Measurements from ENCODE around the gene AUH.

The AUH gene

DNA sequence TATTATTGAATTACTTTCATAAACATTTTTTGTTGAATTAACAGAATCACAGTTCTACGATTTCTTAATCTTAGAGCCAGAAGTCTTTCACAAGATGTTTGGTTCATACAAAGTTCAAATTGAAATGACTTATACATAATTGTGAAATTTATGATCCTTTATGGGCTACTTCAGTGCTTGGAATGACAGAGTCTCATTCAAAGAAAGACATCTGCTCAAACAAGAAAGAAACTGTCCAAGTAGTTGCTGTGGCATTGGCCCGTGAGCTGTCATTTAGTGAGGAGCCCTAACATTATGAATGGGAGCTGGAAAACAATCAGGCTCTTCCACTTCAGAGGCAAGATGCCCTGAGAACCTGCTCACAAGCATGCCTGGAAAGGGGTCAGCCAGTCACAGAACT is 63.4 kb downstream of the AUH start:
- DNase-seq (ENCODE audit: low read depth): no peak
- TF ChIP-seq, protein P1, sequence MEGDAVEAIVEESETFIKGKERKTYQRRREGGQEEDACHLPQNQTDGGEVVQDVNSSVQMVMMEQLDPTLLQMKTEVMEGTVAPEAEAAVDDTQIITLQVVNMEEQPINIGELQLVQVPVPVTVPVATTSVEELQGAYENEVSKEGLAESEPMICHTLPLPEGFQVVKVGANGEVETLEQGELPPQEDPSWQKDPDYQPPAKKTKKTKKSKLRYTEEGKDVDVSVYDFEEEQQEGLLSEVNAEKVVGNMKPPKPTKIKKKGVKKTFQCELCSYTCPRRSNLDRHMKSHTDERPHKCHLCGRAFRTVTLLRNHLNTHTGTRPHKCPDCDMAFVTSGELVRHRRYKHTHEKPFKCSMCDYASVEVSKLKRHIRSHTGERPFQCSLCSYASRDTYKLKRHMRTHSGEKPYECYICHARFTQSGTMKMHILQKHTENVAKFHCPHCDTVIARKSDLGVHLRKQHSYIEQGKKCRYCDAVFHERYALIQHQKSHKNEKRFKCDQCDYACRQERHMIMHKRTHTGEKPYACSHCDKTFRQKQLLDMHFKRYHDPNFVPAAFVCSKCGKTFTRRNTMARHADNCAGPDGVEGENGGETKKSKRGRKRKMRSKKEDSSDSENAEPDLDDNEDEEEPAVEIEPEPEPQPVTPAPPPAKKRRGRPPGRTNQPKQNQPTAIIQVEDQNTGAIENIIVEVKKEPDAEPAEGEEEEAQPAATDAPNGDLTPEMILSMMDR (conservative IDR thresholded peaks at IDR 0.05; ENCODE audit: low read depth, low read length): no peak

DNA sequence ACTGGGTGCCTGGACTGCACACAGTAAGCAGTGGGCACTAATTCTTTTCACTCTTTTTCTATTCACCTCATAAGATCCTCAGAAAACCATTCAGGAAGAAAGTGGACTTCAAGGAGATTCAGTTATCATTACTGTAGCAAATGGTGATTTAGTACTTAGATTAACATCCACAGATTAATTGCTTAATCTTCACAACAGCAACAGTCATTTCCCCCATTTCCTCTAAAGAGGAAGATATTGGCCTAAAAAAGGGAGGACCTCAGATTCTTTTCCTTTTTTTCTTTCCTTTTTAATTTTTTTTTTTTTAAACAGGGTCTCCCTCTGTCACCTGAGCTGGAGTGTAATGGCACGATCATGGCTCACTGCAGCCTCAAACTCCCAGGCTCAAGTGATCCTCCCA is 64.4 kb downstream of the AUH start:
- H3K4me3 ChIP-seq (ENCODE audit: low read length): no peak overlapping the region
- no peak for DNase-seq (ENCODE audit: low read depth)
- TF ChIP-seq, protein P1 (conservative IDR thresholded peaks at IDR 0.05; ENCODE audit: low read depth, low read length): no peak

More for the DNA sequence above, 63.4 kb downstream of the AUH start:
- no peak overlapping the region for H3K4me3 ChIP-seq (ENCODE audit: low read length)

DNA sequence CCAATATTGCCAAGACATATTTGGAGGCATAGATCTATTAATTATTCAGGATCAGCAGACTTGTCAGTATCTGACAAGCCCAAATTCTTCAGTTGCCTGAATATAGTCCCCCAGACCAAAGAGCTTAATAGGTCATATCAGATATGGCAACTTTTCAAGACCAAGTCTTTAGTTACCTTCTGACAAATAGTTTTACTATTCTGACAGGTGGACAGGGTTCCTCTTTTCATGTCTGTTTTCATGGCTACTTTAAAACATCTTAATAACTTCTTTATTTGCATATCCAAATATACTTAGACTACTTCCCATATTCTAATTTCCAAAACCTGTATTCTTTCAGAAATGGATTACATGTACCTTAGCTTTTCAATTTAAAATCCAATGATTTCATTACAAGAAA is 65.4 kb downstream of the AUH start:
- no peak overlapping the region for H3K4me3 ChIP-seq (ENCODE audit: low read length)
- TF ChIP-seq, protein P1 (conservative IDR thresholded peaks at IDR 0.05; ENCODE audit: low read depth, low read length): no peak
- no peak for DNase-seq (ENCODE audit: low read depth)

DNA sequence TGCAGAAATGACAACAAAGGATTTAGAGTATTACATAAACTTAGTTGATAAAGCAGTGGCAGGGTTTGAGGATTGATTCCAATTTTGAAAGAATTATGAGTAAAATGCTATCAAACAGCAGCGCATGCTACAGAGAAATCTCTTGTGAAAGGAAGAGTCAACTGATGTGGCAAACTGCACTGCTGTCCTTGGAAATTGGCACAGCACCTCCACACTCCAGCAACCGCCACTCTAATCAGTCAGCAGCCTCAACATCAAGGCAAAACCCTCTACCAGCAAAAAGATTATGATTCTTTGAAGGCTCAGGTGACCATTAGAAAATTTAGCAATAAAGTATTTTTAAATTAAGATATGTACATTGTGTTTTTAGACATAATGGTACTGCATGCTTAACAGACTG is 66.4 kb downstream of the AUH start:
- TF ChIP-seq, protein P1 (conservative IDR thresholded peaks at IDR 0.05; ENCODE audit: low read depth, low read length): no peak
- no peak overlapping the region for H3K4me3 ChIP-seq (ENCODE audit: low read length)
- DNase-seq (ENCODE audit: low read depth): no peak

DNA sequence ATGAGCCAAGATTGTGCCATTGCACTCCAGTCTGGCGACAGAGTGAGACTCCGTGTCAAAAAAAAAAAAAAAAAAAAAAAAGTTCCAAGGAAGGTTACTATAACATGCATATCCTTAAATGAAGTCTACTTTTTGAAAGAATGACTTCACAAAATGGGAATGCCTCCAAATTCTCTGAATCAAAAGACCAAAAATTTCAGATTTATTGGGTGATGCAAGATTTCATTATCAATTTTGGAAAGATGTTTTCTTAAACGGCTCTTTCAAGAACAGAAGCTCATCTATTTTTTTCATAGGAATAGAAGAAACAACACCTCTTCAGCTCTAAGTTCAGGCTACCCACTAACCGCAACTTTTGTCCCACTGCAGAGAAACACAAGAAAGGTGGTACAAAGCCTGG is 69.9 kb downstream of the AUH start:
- DNase-seq (ENCODE audit: low read depth): no peak

DNA sequence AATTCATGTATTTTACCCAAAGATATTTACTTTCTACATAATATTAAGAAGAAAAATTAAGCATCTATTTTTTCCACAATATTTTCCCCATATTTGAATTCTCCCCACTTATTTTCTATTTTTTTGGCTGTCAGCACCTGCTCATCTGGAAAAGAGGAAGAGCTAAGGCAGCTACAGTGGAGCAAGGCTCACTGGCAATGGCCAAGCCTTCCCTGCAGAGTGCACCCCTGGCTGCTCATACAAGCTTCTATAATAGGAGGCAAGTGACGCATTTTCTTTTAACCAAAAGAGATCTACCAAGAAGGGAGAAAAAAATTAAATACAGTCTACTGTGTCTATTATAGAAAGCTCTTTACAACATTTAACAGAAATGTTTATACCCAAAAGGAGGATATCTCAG is 72.5 kb downstream of the AUH start:
- TF ChIP-seq, protein P1 (conservative IDR thresholded peaks at IDR 0.05; ENCODE audit: low read depth, low read length): no peak
- no peak for DNase-seq (ENCODE audit: low read depth)
- H3K4me3 ChIP-seq (ENCODE audit: low read length): no peak overlapping the region

More for the DNA sequence above, 69.9 kb downstream of the AUH start:
- no peak overlapping the region for H3K4me3 ChIP-seq (ENCODE audit: low read length)
- TF ChIP-seq, protein P1 (conservative IDR thresholded peaks at IDR 0.05; ENCODE audit: low read depth, low read length): no peak

DNA sequence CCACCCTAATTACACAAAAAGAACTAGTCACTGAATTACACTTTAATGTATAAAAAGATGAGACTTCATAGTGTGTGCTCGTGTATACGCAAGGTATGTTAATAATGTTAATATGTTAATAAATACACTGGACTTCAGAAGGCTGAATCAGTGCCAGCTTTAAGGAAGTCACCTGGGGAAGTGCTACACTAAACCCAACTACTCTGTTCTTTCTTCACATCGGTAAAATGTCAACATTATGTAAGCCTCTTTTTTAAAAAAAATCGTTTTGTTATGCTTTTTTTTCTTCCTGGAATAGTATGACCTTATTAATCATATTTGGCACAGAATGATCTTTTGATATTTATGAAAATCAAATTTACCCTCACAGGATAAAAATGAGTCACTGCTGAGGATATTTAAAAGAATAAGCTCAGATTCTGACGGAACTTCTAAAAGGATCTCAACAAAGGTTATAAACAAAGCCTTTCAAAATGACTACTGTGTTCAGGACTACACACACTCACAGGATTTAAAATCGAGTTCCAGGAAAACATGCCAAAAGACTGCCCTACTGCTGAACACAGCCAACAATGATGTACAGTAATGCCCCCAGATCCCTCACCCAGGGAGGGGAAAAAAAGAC is 75.9 kb downstream of the AUH start:
- H3K4me3 ChIP-seq (ENCODE audit: low read length): no peak overlapping the region
- TF ChIP-seq, protein P1 (conservative IDR thresholded peaks at IDR 0.05; ENCODE audit: low read depth, low read length): no peak
- DNase-seq (ENCODE audit: low read depth): peak; percentile 64

Data from retinal pigment epithelial cell (primary cell).